GM12878 (cell line): ENCODE measurements around the gene RNF13. TPM values are rescaled to one million over a fixed set of nuclear protein-coding genes. Genes with fewer than 3 reads are reported as not detected.

Experiments
- ATAC-seq: fragments of 200-7000 bp; cut with Tn5 transposase; 3 replicates; pipeline ENCODE4 v1.9.1; 2020; ENCODE audit warnings: mild to moderate bottlenecking, moderate library complexity
- BruUV-seq: library from RNA; stranded (reverse); fragments of 400-500 nt; replicated peaks from 2 replicates; lab custom pipeline; 2021; lab: Mats Ljungman, UMichigan
- CTCF ChIA-PET: fragments of 300-600 bp; sonication (Branson Sonifier 250); formaldehyde crosslinking; extraction: SDS; loops from one replicate; lab custom pipeline; 2021; ENCODE audit warnings: inconsistent platforms; lab: Yijun Ruan, JAX
- POLR2A ChIA-PET: fragments of 350-600 bp; formaldehyde crosslinking; extraction: SDS; loops from one replicate; lab custom pipeline; 2021; ENCODE audit warnings: inconsistent platforms; lab: Charles Lee
- RAD21 ChIA-PET: fragments of 300-600 bp; sonication (Branson Sonifier 250); formaldehyde crosslinking; loops from one replicate; lab custom pipeline; 2023; ENCODE audit warnings: antibody characterized with exemption; ENCODE audit not compliant: unreplicated experiment; lab: Charles Lee
- SMC1A ChIA-PET: fragments of 300-600 bp; sonication (Branson Sonifier 250); formaldehyde crosslinking; loops from one replicate; lab custom pipeline; 2023; ENCODE audit not compliant: unreplicated experiment, uncharacterized antibody; lab: Charles Lee
- DNase-seq: peaks from one replicate; pipeline ENCODE4 v3.0.0-alpha.2; 2011; ENCODE audit warnings: low read depth, low spot score
- FAIRE-seq: peaks from 3 replicates; lab custom pipeline; 2011; peaks lifted over from hg19 to GRCh38; lab: Jason Lieb, UNC
- H2AFZ ChIP-seq: 2 replicates; pipeline ENCODE4 v1.6.0; 2011; ENCODE audit warnings: low read depth, low read length, control low read depth; ENCODE audit not compliant: control insufficient read depth
- H3K27ac ChIP-seq: 2 replicates; pipeline ENCODE4 v1.5.1; 2011; ENCODE audit warnings: control low read depth; ENCODE audit not compliant: control insufficient read depth, insufficient read depth
- H3K27me3 ChIP-seq, 2 experiments: replicated peaks in 1 of 2; 2 replicates each; pipeline versions ENCODE4 v1.6.0 to v1.6.1; 2011; ENCODE audit warnings: low read length in 1 of 2; ENCODE audit not compliant: control insufficient read depth in 2 of 2, insufficient read depth in 2 of 2
- H3K36me3 ChIP-seq, 2 experiments: 2 replicates each; pipeline ENCODE4 v1.5.1; 2011; ENCODE audit warnings: low read length in 1 of 2; ENCODE audit not compliant: control insufficient read depth in 2 of 2, insufficient read depth in 2 of 2
- H3K4me1 ChIP-seq: 2 replicates; pipeline ENCODE4 v1.6.1; 2011; ENCODE audit warnings: mild to moderate bottlenecking, low read length, moderate library complexity, mixed read lengths; ENCODE audit not compliant: control insufficient read depth, insufficient read depth
- H3K4me2 ChIP-seq: 2 replicates; pipeline ENCODE4 v1.6.0; 2011; ENCODE audit warnings: control low read depth; ENCODE audit not compliant: control insufficient read depth, insufficient read depth
- H3K4me3 ChIP-seq: fragments of 200-600 bp; sonication (generic); 2 replicates; pipeline ENCODE4 v1.5.1; 2016
- H3K79me2 ChIP-seq: 2 replicates; pipeline ENCODE4 v1.6.0; 2011; ENCODE audit warnings: low read length; ENCODE audit not compliant: control insufficient read depth, insufficient read depth
- H3K9ac ChIP-seq: 2 replicates; pipeline ENCODE4 v1.8.0; 2011; ENCODE audit warnings: low read length, control low read depth, mixed read lengths; ENCODE audit not compliant: control insufficient read depth, insufficient read depth
- H3K9me3 ChIP-seq: replicated peaks from 3 replicates; pipeline ENCODE4 v1.5.1; 2011; ENCODE audit warnings: mild to moderate bottlenecking, low read length; ENCODE audit not compliant: control insufficient read depth, insufficient read depth
- H4K20me1 ChIP-seq: 2 replicates; pipeline ENCODE4 v1.6.0; 2011; ENCODE audit not compliant: control insufficient read depth, insufficient read depth
- BHLHE40 ChIP-seq, 2 experiments: fragments of 450-650 bp in 1 of 2; IDR thresholded peaks; 2 replicates each; pipeline ENCODE4 v1.6.1; 2011 to 2017; ENCODE audit warnings: low read depth in 2 of 2, borderline replicate concordance in 1 of 2, improper control_type of control experiment in 1 of 2, low read length in 1 of 2, mild to moderate bottlenecking in 1 of 2
- CHD1 ChIP-seq: IDR thresholded peaks from 2 replicates; pipeline ENCODE4 v1.6.1; 2012; ENCODE audit warnings: low read depth, low read length, improper control_type of control experiment
- LARP7 ChIP-seq: fragments of 450-650 bp; IDR thresholded peaks from 2 replicates; pipeline ENCODE4 v1.6.1; 2017; ENCODE audit warnings: mild to moderate bottlenecking
- NFXL1 ChIP-seq: fragments of 450-650 bp; IDR thresholded peaks from 2 replicates; pipeline ENCODE4 v1.6.1; 2017; ENCODE audit warnings: antibody characterized with exemption, mild to moderate bottlenecking, borderline replicate concordance
- NFYB ChIP-seq: IDR thresholded peaks from 2 replicates; pipeline ENCODE4 v1.6.1; 2011; ENCODE audit warnings: low read depth, mild to moderate bottlenecking, low read length, improper control_type of control experiment, moderate library complexity; ENCODE audit not compliant: insufficient read depth
- NR2C1 ChIP-seq: fragments of 450-650 bp; IDR thresholded peaks from 2 replicates; pipeline ENCODE4 v1.6.1; 2017; ENCODE audit warnings: antibody characterized with exemption, mild to moderate bottlenecking, moderate library complexity
- PAX8 ChIP-seq: fragments of 450-650 bp; IDR thresholded peaks from 2 replicates; pipeline ENCODE4 v1.6.1; 2017; ENCODE audit warnings: mild to moderate bottlenecking, moderate library complexity
- RAD21 ChIP-seq: IDR thresholded peaks from 2 replicates; pipeline ENCODE4 v1.6.1; 2011; ENCODE audit warnings: mild to moderate bottlenecking, low read depth, low read length, moderate library complexity; ENCODE audit not compliant: insufficient read depth
- RB1 ChIP-seq: fragments of 450-650 bp; formaldehyde crosslinking; IDR thresholded peaks from 2 replicates; pipeline ENCODE4 v1.6.1; 2017; ENCODE audit warnings: mild to moderate bottlenecking, borderline replicate concordance
- RCOR1 ChIP-seq: conservative IDR thresholded peaks from 2 replicates; pipeline ENCODE4 v1.6.1; 2012; ENCODE audit warnings: low read depth, low read length, improper control_type of control experiment
- YBX1 ChIP-seq: fragments of 450-650 bp; IDR thresholded peaks from 2 replicates; pipeline ENCODE4 v1.6.1; 2016; ENCODE audit warnings: antibody characterized with exemption
- ZNF207 ChIP-seq: fragments of 450-650 bp; IDR thresholded peaks from 2 replicates; pipeline ENCODE4 v1.6.1; 2014; ENCODE audit warnings: antibody characterized with exemption, mild to moderate bottlenecking, borderline replicate concordance
- ZNF592 ChIP-seq: fragments of 450-650 bp; IDR thresholded peaks from 2 replicates; pipeline ENCODE4 v1.6.1; 2017; ENCODE audit warnings: mild to moderate bottlenecking, moderate library complexity
- in situ Hi-C: fragments of 300-500 bp; cut with MboI; formaldehyde crosslinking; loops from 9 replicates; pipeline ENCODE4 v1.14.3; 2018; ENCODE audit warnings: mixed read lengths
- intact Hi-C: fragments of 100-400 bp; cut with micrococcal nuclease; formaldehyde crosslinking; loops from one replicate; pipeline ENCODE4 v1.14.2; 2022; ENCODE audit not compliant: unreplicated experiment
- polyA plus RNA-seq, 11 experiments: library from polyadenylated mRNA; depleted of rRNA in 4 of 11; unstranded in 6 of 11; stranded (reverse) in 5 of 11; fragments of >200 nt; fragmentation: Nextera tagmentation in 4 of 11; fragmentation: Illumina TruSeq in 1 of 11; extraction: Ambion mirVana in 4 of 11; extraction: Trizol in 1 of 11; gene quantifications; 1 replicate in 1 of 11; 2 replicates in 10 of 11; pipeline versions ENCODE4 v1.2.1 to v1.2.3, GENCODE V29; 2011 to 2016; ENCODE audit warnings: inconsistent platforms in 2 of 11, missing spikeins in 2 of 11, low read depth in 1 of 11
- total RNA-seq, 4 experiments: library from RNA; depleted of rRNA in 3 of 4; stranded (reverse); fragments of >200 nt in 3 of 4; fragmentation: Illumina TruSeq in 1 of 4; extraction: Trizol in 1 of 4; gene quantifications; 2 replicates each; pipeline versions ENCODE4 v1.2.1 to v1.2.3, GENCODE V29; 2013 to 2021
- TF ChIP-seq, protein P1 (sequence below): fragments of 450-650 bp; IDR thresholded peaks from 2 replicates; pipeline ENCODE4 v1.6.1; 2017; ENCODE audit warnings: mild to moderate bottlenecking
- TF ChIP-seq, protein P2 (sequence below): fragments of 450-650 bp; IDR thresholded peaks from 2 replicates; pipeline ENCODE4 v1.6.1; 2017; ENCODE audit warnings: borderline replicate concordance

Gene RNF13
- total and polyA plus RNA-seq, 10 of the 15 experiments (the other 5 are each of a cell fraction or from before 2014, with no cell fraction given): 18.9 to 73.4 (median 36.7) TPM

DNA sequence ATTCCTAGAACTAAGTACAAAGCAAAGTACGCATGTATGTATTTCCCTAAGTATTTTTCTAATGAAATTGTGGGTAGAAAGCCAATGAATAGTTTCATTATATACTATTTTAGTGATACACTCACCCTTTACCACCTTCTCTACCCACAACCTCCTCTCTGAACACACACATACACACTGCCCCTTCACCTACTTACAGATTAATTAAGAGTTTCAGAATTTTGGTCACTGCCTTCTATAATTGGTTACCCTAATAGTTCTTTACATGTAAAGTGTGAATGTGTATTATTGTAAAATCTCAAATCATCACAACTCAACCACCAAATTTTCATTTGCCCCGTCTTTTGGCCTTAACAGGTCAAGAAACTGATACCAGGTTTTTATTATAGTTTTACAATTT lies 150.5 kb downstream of the RNF13 start (continued):
- peak in 1 of 2 experiments; percentile 12; a peak in 1 of 4 replicates for TF ChIP-seq BHLHE40 (IDR thresholded peaks at IDR 0.05; ENCODE audit: borderline replicate concordance in 1 of 2, low read depth in 2 of 2, low read length in 1 of 2)

GRCh38 chr3:149964291-149964690 lies 151.3 kb downstream of the RNF13 start:
- Histone ChIP-seq H3K4me1 (no peaks in the 10 kb centered on the region), H3K79me2 (peaks cover 1% of the 10 kb centered on the region; the same call in 1 of the 2 replicates), H4K20me1 (no peaks in the 10 kb centered on the region), H2AFZ (no peak overlapping the region), H3K36me3 (no peaks in the 10 kb centered on the region), H3K4me2 (no peak overlapping the region), H3K27me3 (no peaks in the 10 kb centered on the region), H3K4me3 (no peak overlapping the region), H3K9me3 (no peaks in the 10 kb centered on the region), H3K27ac (no peak overlapping the region), H3K9ac (no peak overlapping the region)
- FAIRE-seq: no peak
- in situ Hi-C loops: loop anchor here (25.0 kb wide), 1 partner anchor 548 kb away; no protein-coding TSS in a partner anchor
- ChIA-PET SMC1A (interaction anchor here (0.5 to 5.7 kb wide), 5 partner anchors 9 to 256 kb away, joined by 3 to 90 read pairs (median 4); no protein-coding TSS in a partner anchor), RAD21 (interaction anchor here (0.7 to 9.3 kb wide), 3 partner anchors 57 to 256 kb away, joined by 3 to 111 read pairs (median 5); no protein-coding TSS in a partner anchor), CTCF (interaction anchor here (5.0 to 8.0 kb wide), 2 partner anchors 28 to 219 kb away, joined by 41 to 128 read pairs; no protein-coding TSS in a partner anchor), POLR2A (no interaction called here)
- no peak for DNase-seq
- no TSS peak for BruUV-seq
- intact Hi-C loops: loop anchor here (10.0 kb wide), 1 partner anchor 531 kb away; no protein-coding TSS in a partner anchor
- ATAC-seq: no peak
- TF ChIP-seq PAX8: no peak
- TF ChIP-seq RAD21: no peak
- no peak for TF ChIP-seq ZNF592
- TF ChIP-seq CHD1: no peak
- TF ChIP-seq, protein P1, sequence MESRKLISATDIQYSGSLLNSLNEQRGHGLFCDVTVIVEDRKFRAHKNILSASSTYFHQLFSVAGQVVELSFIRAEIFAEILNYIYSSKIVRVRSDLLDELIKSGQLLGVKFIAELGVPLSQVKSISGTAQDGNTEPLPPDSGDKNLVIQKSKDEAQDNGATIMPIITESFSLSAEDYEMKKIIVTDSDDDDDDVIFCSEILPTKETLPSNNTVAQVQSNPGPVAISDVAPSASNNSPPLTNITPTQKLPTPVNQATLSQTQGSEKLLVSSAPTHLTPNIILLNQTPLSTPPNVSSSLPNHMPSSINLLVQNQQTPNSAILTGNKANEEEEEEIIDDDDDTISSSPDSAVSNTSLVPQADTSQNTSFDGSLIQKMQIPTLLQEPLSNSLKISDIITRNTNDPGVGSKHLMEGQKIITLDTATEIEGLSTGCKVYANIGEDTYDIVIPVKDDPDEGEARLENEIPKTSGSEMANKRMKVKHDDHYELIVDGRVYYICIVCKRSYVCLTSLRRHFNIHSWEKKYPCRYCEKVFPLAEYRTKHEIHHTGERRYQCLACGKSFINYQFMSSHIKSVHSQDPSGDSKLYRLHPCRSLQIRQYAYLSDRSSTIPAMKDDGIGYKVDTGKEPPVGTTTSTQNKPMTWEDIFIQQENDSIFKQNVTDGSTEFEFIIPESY: no peak
- TF ChIP-seq, protein P2, sequence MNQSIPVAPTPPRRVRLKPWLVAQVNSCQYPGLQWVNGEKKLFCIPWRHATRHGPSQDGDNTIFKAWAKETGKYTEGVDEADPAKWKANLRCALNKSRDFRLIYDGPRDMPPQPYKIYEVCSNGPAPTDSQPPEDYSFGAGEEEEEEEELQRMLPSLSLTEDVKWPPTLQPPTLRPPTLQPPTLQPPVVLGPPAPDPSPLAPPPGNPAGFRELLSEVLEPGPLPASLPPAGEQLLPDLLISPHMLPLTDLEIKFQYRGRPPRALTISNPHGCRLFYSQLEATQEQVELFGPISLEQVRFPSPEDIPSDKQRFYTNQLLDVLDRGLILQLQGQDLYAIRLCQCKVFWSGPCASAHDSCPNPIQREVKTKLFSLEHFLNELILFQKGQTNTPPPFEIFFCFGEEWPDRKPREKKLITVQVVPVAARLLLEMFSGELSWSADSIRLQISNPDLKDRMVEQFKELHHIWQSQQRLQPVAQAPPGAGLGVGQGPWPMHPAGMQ: no peak
- TF ChIP-seq RCOR1: no peak
- TF ChIP-seq RB1: no peak
- TF ChIP-seq NFYB: no peak
- no peak for TF ChIP-seq ZNF207
- no peak for TF ChIP-seq NFXL1
- no peak for TF ChIP-seq NR2C1
- no peak for TF ChIP-seq YBX1
- TF ChIP-seq LARP7: no peak
